GM10266 (cell line): ENCODE data around the gene RSPH1.

Experiments
- DNase-seq: peaks from one replicate; pipeline ENCODE4 v3.0.0; 2012; ENCODE audit errors: extremely low spot score
- CTCF ChIP-seq: IDR thresholded peaks from 2 replicates; pipeline ENCODE4 v1.5.1; 2012; ENCODE audit warnings: mild to moderate bottlenecking, low read depth; ENCODE audit not compliant: control insufficient read depth, insufficient read depth; ENCODE audit errors: missing control alignments

The RSPH1 gene

GRCh38 chr21:42496120-42496838 lies at the start of gene RSPH1:
RSPH1 (minus strand) TSS chr21:42496224; CDS start chr21:42496186, 38 bp downstream.
- no peak for TF ChIP-seq CTCF

GRCh38 chr21:42545745-42546144 lies 49.7 kb upstream of the RSPH1 start:
- DNase-seq = no peak
- no peak for TF ChIP-seq CTCF

More at GRCh38 chr21:42496120-42496838, at the start of gene RSPH1:
- DNase-seq = peak; percentile 96

- no peak for TF ChIP-seq CTCF
- DNase-seq = no peak
Observed at GRCh38 chr21:42545317-42545716, 49.3 kb upstream of the RSPH1 start.

DNA sequence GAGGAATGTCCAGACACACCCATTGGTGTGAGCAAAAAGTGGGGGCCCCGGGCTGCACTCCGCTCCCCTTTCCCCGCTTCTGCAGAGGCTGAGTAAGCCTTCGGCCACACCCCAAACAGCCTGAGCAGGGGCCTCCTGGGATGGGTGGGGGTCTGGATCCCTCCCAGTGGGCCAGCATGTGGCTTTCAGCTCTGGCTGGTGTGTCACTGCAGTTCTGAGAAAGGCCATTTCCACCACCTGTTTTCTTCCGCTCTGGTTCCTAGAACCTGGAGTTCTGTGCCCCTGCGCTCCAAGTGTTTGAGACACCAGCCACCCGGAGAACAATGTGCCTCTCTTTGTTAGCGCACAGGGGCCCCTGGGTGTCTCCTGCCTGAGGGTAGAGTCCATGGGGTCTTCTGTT lies 48.5 kb upstream of the RSPH1 start:
- no peak for DNase-seq
- TF ChIP-seq CTCF = no peak

DNA sequence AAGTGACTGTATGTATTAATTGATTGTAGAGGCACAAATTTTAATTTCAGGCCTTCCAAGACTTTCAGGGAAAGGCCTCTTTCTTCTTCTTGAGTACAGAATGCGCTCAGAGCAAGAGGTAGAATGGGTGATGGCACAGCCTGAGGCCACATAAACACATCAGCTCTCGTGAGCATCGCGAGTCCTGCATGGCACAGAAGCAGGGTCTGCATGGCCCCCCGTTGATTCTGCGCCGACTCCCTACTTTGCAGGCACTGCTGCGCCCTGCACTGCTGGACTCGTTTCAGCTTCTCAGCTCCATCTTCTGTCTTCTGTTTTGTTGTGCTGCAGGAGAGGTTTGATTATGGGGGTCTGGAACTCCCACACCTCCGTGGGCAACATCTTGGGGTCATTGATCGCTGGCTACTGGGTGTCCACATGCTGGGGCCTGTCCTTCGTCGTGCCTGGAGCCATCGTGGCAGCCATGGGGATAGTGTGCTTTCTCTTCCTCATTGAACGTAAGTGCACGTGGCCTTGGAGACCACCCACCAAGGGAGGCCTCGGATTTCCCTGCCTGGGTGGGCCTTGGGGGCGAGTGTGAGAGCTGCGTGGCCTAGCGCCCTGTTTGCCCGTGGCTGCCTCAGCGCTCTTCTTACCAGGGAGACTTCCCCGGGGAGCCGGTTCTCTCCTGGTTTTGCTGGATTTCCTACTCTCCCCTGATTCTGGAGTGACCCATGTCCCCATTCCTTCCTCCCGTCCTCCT lies 47.3 kb upstream of the RSPH1 start:
- TF ChIP-seq CTCF = no peak
- DNase-seq = no peak

GRCh38 chr21:42542596-42542995 lies 46.6 kb upstream of the RSPH1 start:
- TF ChIP-seq CTCF = no peak

GRCh38 chr21:42542196-42542595 lies 46.2 kb upstream of the RSPH1 start:
- no peak for TF ChIP-seq CTCF
- no peak for DNase-seq

More at GRCh38 chr21:42542596-42542995, 46.6 kb upstream of the RSPH1 start:
- no peak for DNase-seq
